Left renal pelvis (tissue), 4 donors: Measurements from ENCODE around the gene PITPNM3. TPM values are rescaled to one million over a fixed set of nuclear protein-coding genes. Genes with fewer than 3 reads are reported as not detected.

Experiments
- DNase-seq, 4 donors: peaks; one replicate each; pipeline ENCODE4 v3.0.0-alpha.2; 2013; ENCODE audit warnings: low read depth in 4 of 4, low spot score in 3 of 4
- polyA plus RNA-seq, 4 donors: library from polyadenylated mRNA; unstranded; fragments of 120-200 nt; gene quantifications; one replicate each; pipeline ENCODE4 v1.2.1, GENCODE V29; 2013; ENCODE audit not compliant: insufficient read length in 4 of 4

Gene PITPNM3
- polyA plus RNA-seq, 4 donors, result 7.6 to 16.5 (median 9.4) TPM

GRCh38 chr17:6425407-6425806 is 130.9 kb downstream of the PITPNM3 start:
- no peak for DNase-seq

DNA sequence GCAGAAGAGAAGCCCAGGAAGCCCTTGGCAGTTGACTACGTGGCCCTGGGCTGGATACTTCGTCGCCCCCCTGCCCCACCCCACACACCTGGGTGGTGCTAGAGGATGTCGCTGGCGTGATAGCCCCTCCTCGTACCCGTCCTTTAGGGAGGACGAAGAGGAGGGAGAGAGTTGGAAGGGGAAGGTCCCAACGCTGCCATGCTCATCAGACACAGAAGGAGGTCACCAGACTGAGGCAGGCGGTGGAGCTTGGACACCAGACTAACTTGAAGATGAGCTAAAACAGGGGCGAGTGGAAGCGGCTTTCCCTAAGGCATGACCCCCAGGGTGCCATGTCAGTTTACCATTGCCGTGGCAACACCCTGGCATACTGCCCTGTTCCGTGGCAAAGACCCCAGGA is 132.4 kb downstream of the PITPNM3 start:
- no peak for DNase-seq

DNA sequence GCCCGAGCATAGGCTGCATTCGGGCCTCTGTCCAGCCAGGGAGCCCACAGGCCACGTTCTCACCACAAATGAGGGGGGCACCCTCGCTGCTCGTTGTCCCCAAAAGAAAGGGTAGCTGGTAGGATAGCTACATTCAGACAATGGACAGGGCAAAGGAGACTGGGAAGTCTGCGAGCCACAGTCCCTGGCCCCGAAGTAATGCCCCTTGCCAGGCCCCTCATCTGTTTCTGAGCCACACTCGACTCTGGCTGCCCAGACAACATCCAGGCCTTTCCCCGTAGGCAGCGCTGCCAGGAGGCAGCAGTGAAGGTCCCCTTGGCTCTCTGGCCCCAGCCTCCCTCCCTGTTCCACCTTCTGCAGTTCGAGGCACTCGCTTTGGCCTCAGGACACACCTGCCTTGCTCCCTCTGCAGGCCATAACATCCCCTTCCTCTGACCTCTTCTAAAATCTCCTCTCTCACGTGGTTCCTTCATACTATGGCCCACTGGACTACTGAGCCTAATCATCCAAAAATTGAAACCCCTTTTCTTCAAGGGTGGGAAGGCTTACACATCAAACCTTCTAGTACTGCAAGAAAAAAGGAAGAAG is 133.6 kb downstream of the PITPNM3 start:
- DNase-seq, result no peak

- DNase-seq, result peak in 2 of 4 donors; percentile 56 to 58
These were observed 134.4 kb downstream of the PITPNM3 start for GRCh38 chr17:6421700-6422604.

GRCh38 chr17:6420173-6420641 is 136.1 kb downstream of the PITPNM3 start:
- no peak for DNase-seq

- DNase-seq, result no peak
These were observed 140.7 kb downstream of the PITPNM3 start for GRCh38 chr17:6415616-6416015.

DNA sequence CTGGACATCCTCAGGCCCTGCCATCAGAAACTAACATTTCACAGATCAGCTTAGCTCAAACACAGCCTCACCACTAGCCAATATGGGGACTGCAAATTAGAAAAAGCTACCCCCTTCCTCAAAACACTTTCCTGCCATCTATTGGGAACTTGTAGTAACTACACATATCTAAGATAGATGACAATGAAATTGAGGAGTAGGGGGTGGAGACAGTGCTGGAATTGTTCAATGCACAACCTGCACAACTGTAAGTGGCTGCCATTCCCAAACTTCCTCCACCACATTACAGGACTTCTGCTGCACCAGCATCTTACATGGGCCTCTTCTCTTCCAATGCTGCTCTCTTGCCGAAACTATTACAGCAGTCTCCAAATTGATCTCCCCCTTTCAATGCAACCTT is 143.3 kb downstream of the PITPNM3 start:
- DNase-seq, result no peak

- DNase-seq, result no peak
These were observed 147.6 kb downstream of the PITPNM3 start for GRCh38 chr17:6408735-6409134.

- no peak for DNase-seq
These were observed 148.1 kb downstream of the PITPNM3 start for GRCh38 chr17:6408276-6408675.

- DNase-seq, result no peak
These were observed 154.1 kb downstream of the PITPNM3 start for GRCh38 chr17:6402258-6402657.

Other genes starting within 250 kb of the PITPNM3 start
- gene AIPL1, start 121.4 kb downstream of the PITPNM3 start, polyA plus RNA-seq, result under 1 TPM; 0.04 to 0.08 (median 0.06) TPM
- gene PIMREG, start 112.1 kb downstream of the PITPNM3 start, polyA plus RNA-seq, result 10 to 100 TPM; 12.0 to 24.1 (median 19.9) TPM
- gene KIAA0753, start 84.2 kb upstream of the PITPNM3 start, polyA plus RNA-seq, result 10 to 100 TPM; 28.7 to 39.7 (median 37.6) TPM
- gene TXNDC17, start 84.5 kb upstream of the PITPNM3 start, polyA plus RNA-seq, result 10 to 100 TPM; 49.1 to 91.7 (median 82.0) TPM
- gene MED31, start 95.0 kb upstream of the PITPNM3 start, polyA plus RNA-seq, result 10 to 100 TPM; 21.9 to 29.5 (median 28.8) TPM
- 10 to 100 TPM in 2 of 4 donors, 1 to 10 TPM in 2; 8.0 to 12.7 (median 9.6) TPM for gene C17orf100, start 95.2 kb upstream of the PITPNM3 start, polyA plus RNA-seq
- gene SLC13A5, start 156.8 kb upstream of the PITPNM3 start, polyA plus RNA-seq, result 1 to 10 TPM in 3 of 4 donors, under 1 TPM in 1; 0.57 to 3.4 (median 2.3) TPM
- gene XAF1, start 199.5 kb upstream of the PITPNM3 start, polyA plus RNA-seq, result 10 to 100 TPM in 2 of 4 donors, 1 to 10 TPM in 2; 4.7 to 15.4 (median 11.0) TPM
- under 1 TPM in 3 of 4 donors, not detected in 1; 0.08 to 0.29 (median 0.20) TPM for gene FBXO39, start 219.7 kb upstream of the PITPNM3 start, polyA plus RNA-seq